WTC11 (cell line): Measurements from ENCODE around the gene ECI1. TPM values are rescaled to one million over a fixed set of nuclear protein-coding genes. Genes with fewer than 3 reads are reported as not detected.

Experiments used
- ATAC-seq: fragments of 200-7000 bp; cut with Tn5 transposase; 2 replicates; pipeline ENCODE4 v1.10.0; 2021; ENCODE audit warnings: mild to moderate bottlenecking, moderate library complexity
- CTCF ChIA-PET: fragments of 300-600 bp; sonication (Branson Sonifier 250); formaldehyde crosslinking; loops from one replicate; lab custom pipeline; 2021; ENCODE audit warnings: antibody characterized with exemption; lab: Charles Lee
- POLR2A ChIA-PET: fragments of 350-600 bp; sonication (Branson Sonifier 250); formaldehyde crosslinking; loops from one replicate; lab custom pipeline; 2021; ENCODE audit warnings: antibody characterized with exemption; lab: Charles Lee
- DNase-seq: peaks from one replicate; pipeline ENCODE4 v3.0.0; 2021; ENCODE audit warnings: low spot score
- H3K27ac Mint-ChIP-seq: 2 replicates; pipeline ENCODE4 v1.8.0; 2021; ENCODE audit warnings: mixed read lengths
- H3K27me3 Mint-ChIP-seq: 2 replicates; pipeline ENCODE4 v1.8.0; 2021; ENCODE audit warnings: low read depth, mild to moderate bottlenecking, moderate library complexity, mixed read lengths
- H3K36me3 Mint-ChIP-seq: 2 replicates; pipeline ENCODE4 v1.8.0; 2021; ENCODE audit warnings: mixed read lengths
- H3K4me1 Mint-ChIP-seq: 2 replicates; pipeline ENCODE4 v1.8.0; 2022; ENCODE audit warnings: mixed read lengths
- H3K4me3 Mint-ChIP-seq: 2 replicates; pipeline ENCODE4 v1.8.0; 2021; ENCODE audit warnings: mild to moderate bottlenecking, moderate library complexity, mixed read lengths
- H3K9me3 Mint-ChIP-seq: 2 replicates; pipeline ENCODE4 v1.8.0; 2021; ENCODE audit warnings: mixed read lengths
- ATF1 ChIP-seq: sonication (generic); formaldehyde crosslinking; IDR thresholded peaks from 2 replicates; pipeline ENCODE4 v1.8.1; 2023; ENCODE audit warnings: mild to moderate bottlenecking, moderate library complexity, missing genetic modification reagents
- CDX4 ChIP-seq: fragments of 250-450 bp; sonication (Bioruptor Pico); IDR thresholded peaks from 2 replicates; pipeline ENCODE4 v1.9.0; 2021; ENCODE audit warnings: moderate library complexity, mild to moderate bottlenecking, inconsistent platforms, borderline replicate concordance
- CREB1 ChIP-seq: sonication (generic); formaldehyde crosslinking; IDR thresholded peaks from 2 replicates; pipeline ENCODE4 v1.8.0; 2023; ENCODE audit warnings: mild to moderate bottlenecking, missing genetic modification reagents
- E2F5 ChIP-seq: sonication (generic); formaldehyde crosslinking; IDR thresholded peaks from 2 replicates; pipeline ENCODE4 v1.8.1; 2022; ENCODE audit warnings: mild to moderate bottlenecking, moderate library complexity, missing genetic modification reagents
- ESRRA ChIP-seq: sonication (generic); formaldehyde crosslinking; IDR thresholded peaks from 2 replicates; pipeline ENCODE4 v1.8.1; 2022; ENCODE audit warnings: mild to moderate bottlenecking, missing genetic modification reagents, borderline replicate concordance
- FOXP4 ChIP-seq: sonication (generic); formaldehyde crosslinking; IDR thresholded peaks from 2 replicates; pipeline ENCODE4 v1.8.0; 2022; ENCODE audit warnings: mild to moderate bottlenecking, missing genetic modification reagents
- MAX ChIP-seq: sonication (generic); formaldehyde crosslinking; IDR thresholded peaks from 2 replicates; pipeline ENCODE4 v1.8.0; 2022; ENCODE audit warnings: mild to moderate bottlenecking, missing genetic modification reagents
- MXD4 ChIP-seq: fragments of 250-450 bp; sonication (Bioruptor Pico); IDR thresholded peaks from 2 replicates; pipeline ENCODE4 v1.8.0; 2021; ENCODE audit warnings: mild to moderate bottlenecking, moderate library complexity, borderline replicate concordance
- NFYB ChIP-seq: sonication (generic); formaldehyde crosslinking; conservative IDR thresholded peaks from 2 replicates; pipeline ENCODE4 v1.8.0; 2022; ENCODE audit warnings: low read depth, missing genetic modification reagents
- PRRX2 ChIP-seq: fragments of 250-450 bp; sonication (Bioruptor Pico); IDR thresholded peaks from 2 replicates; pipeline ENCODE4 v1.8.0; 2021; ENCODE audit warnings: mild to moderate bottlenecking
- SMAD4 ChIP-seq: sonication (generic); formaldehyde crosslinking; IDR thresholded peaks from 2 replicates; pipeline ENCODE4 v1.8.0; 2022; ENCODE audit warnings: mild to moderate bottlenecking, missing genetic modification reagents
- TP53 ChIP-seq: sonication (generic); formaldehyde crosslinking; IDR thresholded peaks from 2 replicates; pipeline ENCODE4 v1.8.1; 2023; ENCODE audit warnings: mild to moderate bottlenecking, missing genetic modification reagents
- ZNF263 ChIP-seq: sonication (generic); formaldehyde crosslinking; IDR thresholded peaks from 2 replicates; pipeline ENCODE4 v1.8.1; 2022; ENCODE audit warnings: low read depth, mild to moderate bottlenecking, moderate library complexity, missing genetic modification reagents
- total RNA-seq: library from RNA; stranded (reverse); gene quantifications from 3 replicates; pipeline ENCODE4 v1.2.3, GENCODE V29; 2021
- TF ChIP-seq, protein P1 (sequence below): sonication (generic); formaldehyde crosslinking; IDR thresholded peaks from 2 replicates; pipeline ENCODE4 v1.8.1; 2023; ENCODE audit warnings: mild to moderate bottlenecking, moderate library complexity, missing genetic modification reagents
- TF ChIP-seq, protein P2 (sequence below): sonication (generic); formaldehyde crosslinking; IDR thresholded peaks from 2 replicates; pipeline ENCODE4 v1.8.1; 2023; ENCODE audit warnings: mild to moderate bottlenecking, missing genetic modification reagents
- TF ChIP-seq, protein P3 (sequence below): sonication (generic); formaldehyde crosslinking; IDR thresholded peaks from 2 replicates; pipeline ENCODE4 v1.8.1; 2022; ENCODE audit warnings: missing genetic modification reagents, borderline replicate concordance
- TF ChIP-seq, protein P4 (sequence below): sonication (generic); formaldehyde crosslinking; conservative IDR thresholded peaks from 2 replicates; pipeline ENCODE4 v1.8.1; 2023; ENCODE audit warnings: mild to moderate bottlenecking, low read depth, missing genetic modification reagents, moderate library complexity

Gene ECI1
- total RNA-seq, 1 experiment from 2014 or later, result 100 TPM

GRCh38 chr16:2251296-2252111 lies at the start of gene ECI1 (continued):
- TF ChIP-seq, protein P1, sequence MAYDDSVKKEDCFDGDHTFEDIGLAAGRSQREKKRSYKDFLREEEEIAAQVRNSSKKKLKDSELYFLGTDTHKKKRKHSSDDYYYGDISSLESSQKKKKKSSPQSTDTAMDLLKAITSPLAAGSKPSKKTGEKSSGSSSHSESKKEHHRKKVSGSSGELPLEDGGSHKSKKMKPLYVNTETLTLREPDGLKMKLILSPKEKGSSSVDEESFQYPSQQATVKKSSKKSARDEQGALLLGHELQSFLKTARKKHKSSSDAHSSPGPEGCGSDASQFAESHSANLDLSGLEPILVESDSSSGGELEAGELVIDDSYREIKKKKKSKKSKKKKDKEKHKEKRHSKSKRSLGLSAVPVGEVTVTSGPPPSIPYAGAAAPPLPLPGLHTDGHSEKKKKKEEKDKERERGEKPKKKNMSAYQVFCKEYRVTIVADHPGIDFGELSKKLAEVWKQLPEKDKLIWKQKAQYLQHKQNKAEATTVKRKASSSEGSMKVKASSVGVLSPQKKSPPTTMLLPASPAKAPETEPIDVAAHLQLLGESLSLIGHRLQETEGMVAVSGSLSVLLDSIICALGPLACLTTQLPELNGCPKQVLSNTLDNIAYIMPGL, result peak; percentile 97
- TF ChIP-seq ZNF263 (CRISPR knock-in tag) (0 out of 2 replicates have a peak, but pooled peaks have one; percentile 16), TP53 (peak; percentile 82; the same call in 1 of the 2 replicates), SMAD4 (CRISPR knock-in tag) (no peak), NFYB (CRISPR knock-in tag) (no peak), CDX4 (no peak), PRRX2 (CRISPR knock-in tag) (peak; percentile 66; the same call in 1 of the 2 replicates), ATF1 (CRISPR knock-in tag) (0 out of 2 replicates have a peak, but pooled peaks have one; percentile 77), MXD4 (CRISPR knock-in tag) (no peak), E2F5 (CRISPR knock-in tag) (peak; percentile 95), FOXP4 (CRISPR knock-in tag) (0 out of 2 replicates have a peak, but pooled peaks have one; percentile 62), CREB1 (CRISPR knock-in tag) (no peak)
- TF ChIP-seq, protein P2, sequence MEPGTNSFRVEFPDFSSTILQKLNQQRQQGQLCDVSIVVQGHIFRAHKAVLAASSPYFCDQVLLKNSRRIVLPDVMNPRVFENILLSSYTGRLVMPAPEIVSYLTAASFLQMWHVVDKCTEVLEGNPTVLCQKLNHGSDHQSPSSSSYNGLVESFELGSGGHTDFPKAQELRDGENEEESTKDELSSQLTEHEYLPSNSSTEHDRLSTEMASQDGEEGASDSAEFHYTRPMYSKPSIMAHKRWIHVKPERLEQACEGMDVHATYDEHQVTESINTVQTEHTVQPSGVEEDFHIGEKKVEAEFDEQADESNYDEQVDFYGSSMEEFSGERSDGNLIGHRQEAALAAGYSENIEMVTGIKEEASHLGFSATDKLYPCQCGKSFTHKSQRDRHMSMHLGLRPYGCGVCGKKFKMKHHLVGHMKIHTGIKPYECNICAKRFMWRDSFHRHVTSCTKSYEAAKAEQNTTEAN, result no peak
- TF ChIP-seq, protein P3, sequence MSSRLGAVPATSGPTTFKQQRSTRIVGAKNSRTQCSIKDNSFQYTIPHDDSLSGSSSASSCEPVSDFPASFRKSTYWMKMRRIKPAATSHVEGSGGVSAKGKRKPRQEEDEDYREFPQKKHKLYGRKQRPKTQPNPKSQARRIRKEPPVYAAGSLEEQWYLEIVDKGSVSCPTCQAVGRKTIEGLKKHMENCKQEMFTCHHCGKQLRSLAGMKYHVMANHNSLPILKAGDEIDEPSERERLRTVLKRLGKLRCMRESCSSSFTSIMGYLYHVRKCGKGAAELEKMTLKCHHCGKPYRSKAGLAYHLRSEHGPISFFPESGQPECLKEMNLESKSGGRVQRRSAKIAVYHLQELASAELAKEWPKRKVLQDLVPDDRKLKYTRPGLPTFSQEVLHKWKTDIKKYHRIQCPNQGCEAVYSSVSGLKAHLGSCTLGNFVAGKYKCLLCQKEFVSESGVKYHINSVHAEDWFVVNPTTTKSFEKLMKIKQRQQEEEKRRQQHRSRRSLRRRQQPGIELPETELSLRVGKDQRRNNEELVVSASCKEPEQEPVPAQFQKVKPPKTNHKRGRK (CRISPR knock-in tag), result no peak

- Mint-ChIP-seq H3K36me3 (no peaks in the 10 kb centered on the region), H3K9me3 (no peaks in the 10 kb centered on the region), H3K27ac (no peak overlapping the region), H3K4me3 (no peak overlapping the region), H3K27me3 (no peaks in the 10 kb centered on the region), H3K4me1 (no peaks in the 10 kb centered on the region)
- POLR2A ChIA-PET, result interaction anchor here (0.5 kb wide), 1 partner anchor 36 kb away, joined by 5 read pairs; no protein-coding TSS in a partner anchor
- CTCF ChIA-PET, result no interaction called here
- ATAC-seq, result no peak
- TF ChIP-seq, protein P4, sequence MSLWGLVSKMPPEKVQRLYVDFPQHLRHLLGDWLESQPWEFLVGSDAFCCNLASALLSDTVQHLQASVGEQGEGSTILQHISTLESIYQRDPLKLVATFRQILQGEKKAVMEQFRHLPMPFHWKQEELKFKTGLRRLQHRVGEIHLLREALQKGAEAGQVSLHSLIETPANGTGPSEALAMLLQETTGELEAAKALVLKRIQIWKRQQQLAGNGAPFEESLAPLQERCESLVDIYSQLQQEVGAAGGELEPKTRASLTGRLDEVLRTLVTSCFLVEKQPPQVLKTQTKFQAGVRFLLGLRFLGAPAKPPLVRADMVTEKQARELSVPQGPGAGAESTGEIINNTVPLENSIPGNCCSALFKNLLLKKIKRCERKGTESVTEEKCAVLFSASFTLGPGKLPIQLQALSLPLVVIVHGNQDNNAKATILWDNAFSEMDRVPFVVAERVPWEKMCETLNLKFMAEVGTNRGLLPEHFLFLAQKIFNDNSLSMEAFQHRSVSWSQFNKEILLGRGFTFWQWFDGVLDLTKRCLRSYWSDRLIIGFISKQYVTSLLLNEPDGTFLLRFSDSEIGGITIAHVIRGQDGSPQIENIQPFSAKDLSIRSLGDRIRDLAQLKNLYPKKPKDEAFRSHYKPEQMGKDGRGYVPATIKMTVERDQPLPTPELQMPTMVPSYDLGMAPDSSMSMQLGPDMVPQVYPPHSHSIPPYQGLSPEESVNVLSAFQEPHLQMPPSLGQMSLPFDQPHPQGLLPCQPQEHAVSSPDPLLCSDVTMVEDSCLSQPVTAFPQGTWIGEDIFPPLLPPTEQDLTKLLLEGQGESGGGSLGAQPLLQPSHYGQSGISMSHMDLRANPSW, result no peak
- TF ChIP-seq ESRRA (CRISPR knock-in tag) (no peak), MAX (CRISPR knock-in tag) (no peak)
- TF ChIP-seq, all 79 proteins: peak for 0
- DNase-seq, result no peak
These were observed 48.5 kb upstream of the ECI1 start for GRCh38 chr16:2299915-2300192.
